ENCODE measurements around the gene SBF2.

DNA sequence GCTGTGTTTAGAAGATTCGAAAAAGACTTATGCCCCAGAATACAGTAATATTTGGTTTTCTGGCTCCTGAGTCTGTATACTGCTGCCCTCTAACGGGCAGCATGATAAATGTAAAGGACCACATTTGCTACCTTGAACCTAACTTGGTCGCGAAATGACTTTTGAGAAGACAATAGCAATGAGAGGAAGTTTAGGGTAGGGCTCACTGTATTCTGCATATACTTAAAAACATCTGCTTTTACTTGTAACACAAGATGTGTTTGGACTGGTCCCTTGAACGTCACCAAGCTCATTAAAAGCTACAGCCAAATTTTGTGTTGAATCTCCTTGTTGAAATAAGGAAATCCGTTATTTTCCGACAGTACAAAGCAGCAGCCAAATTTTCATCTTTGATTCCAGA is 321.0 kb downstream of the SBF2 start:
- TF ChIP-seq GATA2 (IDR thresholded peaks at IDR 0.05; ENCODE audit: low read depth, low read length): no peak
- TF ChIP-seq GATA3 (IDR thresholded peaks at IDR 0.05; ENCODE audit: low read depth, low read length): no peak

All from SH-SY5Y (cell line).